HG03442 (cell line): ENCODE measurements around the gene ATCAY.

Experiments used
- ATAC-seq: cut with Tn5 transposase; IDR thresholded peaks from one replicate; pipeline ENCODE4 v1.9.1; 2021; ENCODE audit warnings: mild to moderate bottlenecking, moderate library complexity; ENCODE audit not compliant: unreplicated experiment

Gene ATCAY

GRCh38 chr19:3968556-3969434 is 88.3 kb downstream of the ATCAY start:
- no peak for ATAC-seq

- no peak for ATAC-seq
Observed at GRCh38 chr19:3969435-3970312, 89.2 kb downstream of the ATCAY start.

GRCh38 chr19:3970313-3970807 is 89.9 kb downstream of the ATCAY start:
- ATAC-seq = no peak

GRCh38 chr19:3970808-3971598 is 90.5 kb downstream of the ATCAY start, which contains the start of gene DAPK3:
DAPK3 (minus strand) TSS chr19:3971099; CDS start chr19:3969735, 1,364 bp downstream.
- peak; percentile 93 for ATAC-seq

- ATAC-seq = no peak
Observed at GRCh38 chr19:3975144-3975543, 94.7 kb downstream of the ATCAY start.

GRCh38 chr19:3975637-3976087 is 95.2 kb downstream of the ATCAY start:
- no peak for ATAC-seq

- no peak for ATAC-seq
Observed at GRCh38 chr19:3976495-3977241, 96.2 kb downstream of the ATCAY start.
